GOT3 (cell line): ENCODE results near the gene METTL23.
"Not testable (repeated sequence)": the region's sequence is repeated elsewhere in the genome, so short reads cannot be mapped to it uniquely, and the experiment has no call there.

Experiments
- DNase-seq: peaks from one replicate; lab custom pipeline; 2025; ENCODE audit warnings: mixed read lengths; lab: John Stamatoyannopoulos, UW

The METTL23 gene

DNA sequence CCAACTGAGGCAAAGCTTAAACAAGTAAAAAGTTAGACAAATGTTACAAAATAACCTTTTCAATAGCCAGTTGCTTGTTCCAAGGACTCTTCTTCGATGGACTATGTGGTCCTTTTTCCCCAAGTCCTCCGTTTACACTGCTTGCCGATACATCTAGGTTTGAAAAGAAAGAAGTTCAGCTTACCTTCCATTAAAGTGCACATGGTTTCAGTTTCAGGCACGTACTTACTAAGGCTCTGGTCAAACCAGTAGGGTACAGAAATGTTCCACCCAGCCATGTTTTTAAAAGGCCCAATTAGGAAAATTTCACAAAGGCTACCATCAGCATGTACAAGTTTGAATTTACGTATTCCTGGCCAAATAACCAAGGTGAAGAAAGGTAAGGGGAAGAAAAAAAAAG is 8.4 kb downstream of the METTL23 start:
- no peak for DNase-seq

DNA sequence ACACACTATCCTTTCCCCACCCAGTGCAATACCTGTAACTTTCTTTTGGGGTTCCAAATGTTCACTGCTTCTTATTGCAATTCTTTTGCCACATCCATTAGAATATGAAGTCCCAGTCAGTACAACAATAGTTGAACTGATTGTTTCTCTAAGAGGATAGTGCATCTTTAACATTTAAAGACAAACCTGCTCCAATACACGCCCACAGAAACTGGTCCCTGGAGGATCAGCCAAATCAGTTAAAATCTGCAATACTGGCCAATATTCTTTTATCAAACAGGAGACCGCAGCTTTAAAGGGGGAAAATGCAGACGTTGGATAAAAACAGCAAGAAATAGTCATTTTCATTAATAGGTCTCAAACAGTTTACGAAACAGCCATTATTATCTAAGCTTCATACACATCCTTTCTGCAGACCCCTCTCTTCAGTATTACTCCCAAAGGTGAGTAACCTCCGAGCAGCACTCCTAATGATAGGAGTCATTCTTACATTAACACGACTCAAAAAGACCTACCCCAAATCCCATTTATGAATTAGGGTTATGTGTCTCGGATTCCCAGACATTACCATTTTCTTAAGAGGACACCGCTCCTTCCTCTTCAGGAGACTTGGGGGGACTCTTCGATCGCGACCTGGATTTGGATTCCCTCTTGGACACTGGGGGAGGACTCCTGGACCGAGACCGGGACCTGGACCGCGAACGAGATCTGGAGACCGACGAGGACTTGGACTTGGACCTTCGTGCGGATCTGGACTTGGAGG is 9.1 kb downstream of the METTL23 start:
- no peak for DNase-seq

DNA sequence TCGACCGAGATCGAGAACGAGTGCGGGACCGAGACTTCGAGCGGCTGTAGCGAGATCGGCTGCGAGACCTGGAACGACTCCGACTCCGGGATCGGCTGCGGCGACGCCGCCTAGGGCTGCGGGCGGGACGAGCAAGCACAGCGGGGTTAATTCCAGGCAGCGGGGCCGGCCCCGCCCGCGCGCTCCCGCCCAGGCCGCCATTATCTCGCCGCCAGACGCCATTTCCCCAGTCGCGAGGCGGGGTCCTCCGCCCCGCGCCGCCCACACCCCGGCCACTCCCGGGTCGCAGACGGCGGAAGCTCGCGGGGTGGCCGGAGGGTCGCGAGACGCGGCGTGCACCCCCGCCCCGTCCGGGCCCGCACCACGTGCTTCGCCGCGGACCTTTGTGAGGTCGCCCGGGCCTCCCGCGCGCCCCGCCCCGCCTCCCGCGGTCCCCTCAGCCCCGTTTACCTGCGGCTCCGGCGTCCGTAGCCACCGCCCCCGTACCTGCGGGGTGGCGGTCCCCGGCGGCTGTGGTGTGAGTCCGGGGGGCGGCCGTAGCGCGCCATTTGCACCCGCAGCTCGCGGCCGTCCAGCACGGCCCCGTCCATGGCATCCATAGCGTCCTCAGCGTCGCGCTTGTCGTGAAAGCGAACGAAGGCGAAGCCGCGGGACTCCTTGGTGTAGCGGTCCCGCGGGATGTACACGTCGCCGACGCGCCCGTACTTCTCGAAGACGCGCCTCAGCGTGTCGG is 9.9 kb downstream of the METTL23 start:
- DNase-seq, result peak; percentile 25

DNA sequence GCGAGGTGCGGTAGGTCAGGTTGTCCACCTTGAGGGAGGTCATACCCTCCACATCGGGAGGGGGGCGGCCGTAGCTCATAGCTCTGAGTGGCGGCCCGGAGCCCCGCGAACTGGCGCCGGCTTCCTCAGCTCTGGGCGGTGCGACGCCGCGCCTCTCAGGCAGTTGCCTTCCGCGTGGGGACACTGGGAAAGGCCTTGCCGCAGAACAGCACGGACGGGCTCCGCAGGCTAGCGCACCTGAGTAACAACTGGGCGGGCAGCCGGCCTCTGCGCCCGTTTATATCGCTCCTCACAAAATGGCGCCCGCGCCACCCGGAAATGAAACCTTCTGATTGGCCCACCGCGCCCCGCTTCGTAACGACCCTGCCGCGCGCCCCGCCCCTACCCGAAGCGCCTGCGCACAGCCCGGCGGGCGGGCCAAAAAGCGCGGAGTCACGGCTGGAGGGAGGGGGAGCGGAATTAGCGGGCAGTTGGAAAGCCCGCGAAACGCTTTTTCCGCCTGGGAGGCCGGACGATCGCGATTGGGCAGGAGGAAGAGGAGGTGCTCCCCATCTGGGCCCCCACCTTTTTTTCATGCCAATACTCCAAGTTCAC is 10.5 kb downstream of the METTL23 start, which contains the start of gene SRSF2:
TSS of gene SRSF2 (minus strand) at position 250 of the 594 bp plus-strand sequence. CDS start at position 79, 171 bp downstream.
- DNase-seq, result peak; percentile 99

DNA sequence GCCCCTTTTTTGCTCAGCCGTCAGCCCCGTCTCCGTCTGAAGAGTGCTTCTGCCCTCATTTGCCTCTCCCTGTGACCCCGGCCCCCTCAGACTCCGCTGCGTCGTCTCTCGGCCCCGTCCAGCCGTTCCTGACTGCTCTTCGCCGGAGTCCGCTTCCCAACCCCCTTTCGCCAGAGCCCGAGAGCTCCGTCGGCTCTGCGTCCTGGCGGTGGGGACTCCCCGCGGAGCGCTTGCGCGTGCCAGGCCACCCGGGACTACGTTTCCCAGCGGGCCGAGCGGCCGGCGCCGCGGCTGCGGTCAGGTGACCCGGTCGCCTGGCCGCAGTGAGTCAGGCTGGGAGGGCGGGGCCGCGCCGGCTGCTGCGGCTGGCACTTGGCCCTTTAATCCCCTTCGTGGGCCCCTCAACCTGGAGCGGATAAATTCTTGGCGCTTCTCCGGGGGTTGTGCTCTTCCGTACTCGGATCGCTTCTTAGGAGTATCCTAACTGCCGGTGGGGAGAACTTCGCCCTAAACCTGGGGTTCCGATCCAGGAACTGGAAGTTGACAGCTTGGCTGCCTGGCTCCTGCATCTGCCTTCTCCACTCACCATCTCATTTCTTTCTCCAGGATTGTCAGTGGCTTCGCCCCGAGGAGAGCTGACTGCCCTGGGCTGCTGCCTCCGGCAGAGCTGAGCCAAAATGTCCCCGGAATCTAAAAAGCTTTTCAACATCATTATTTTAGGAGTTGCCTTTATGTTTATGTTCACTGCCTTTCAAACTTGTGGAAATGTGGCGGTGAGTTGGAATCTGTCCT is 11.2 kb downstream of the METTL23 start, which contains the start of gene MFSD11:
TSS of gene MFSD11 (plus strand) at position 444 of the 792 bp plus-strand sequence. CDS start at position 678, 234 bp downstream.
- peak; percentile 94 for DNase-seq

DNA sequence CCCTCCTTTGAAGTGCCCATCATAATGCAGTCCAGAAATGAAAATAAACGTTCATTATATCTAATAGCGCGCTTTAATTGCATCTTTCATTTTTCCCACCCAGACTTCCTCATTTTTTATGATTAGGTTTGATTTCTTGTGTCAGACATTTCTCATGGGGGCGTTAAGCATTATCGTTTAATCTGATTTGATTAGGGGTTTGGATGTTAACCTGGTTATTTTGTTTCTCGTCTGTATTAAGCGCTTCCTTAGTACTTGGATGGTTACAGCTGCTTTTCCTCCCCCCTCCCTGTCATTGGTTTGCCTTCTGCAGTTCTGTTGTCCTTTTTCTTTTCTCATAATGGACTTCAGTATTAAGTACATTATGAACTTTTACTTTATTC is 11.8 kb downstream of the METTL23 start:
- no peak for DNase-seq

DNA sequence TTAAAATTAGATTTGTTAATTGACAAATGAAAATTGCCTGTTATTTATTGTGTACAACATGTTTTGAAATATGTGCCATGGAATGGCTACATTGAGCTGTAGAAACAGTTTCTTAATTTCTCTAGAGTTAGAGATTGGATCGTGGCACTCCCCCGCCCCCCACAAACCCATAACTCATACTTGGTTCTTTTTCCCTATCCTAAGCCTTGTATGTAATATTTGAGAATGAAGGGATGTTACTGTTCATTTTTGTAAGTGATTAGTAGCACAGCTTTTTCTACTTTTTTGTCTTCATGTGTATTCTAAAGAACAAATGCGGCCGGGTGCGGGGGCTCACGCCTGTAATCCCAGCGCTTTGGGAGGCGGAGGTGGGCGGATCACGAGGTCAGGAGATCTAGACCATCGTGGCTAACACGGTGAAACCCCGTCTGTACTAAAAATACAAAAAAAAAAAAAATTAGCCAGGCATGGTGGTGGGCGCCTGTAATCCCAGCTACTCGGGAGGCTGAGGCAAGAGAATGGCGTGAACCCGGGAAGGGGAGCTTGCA is 13.0 kb downstream of the METTL23 start:
- DNase-seq, result not testable (repeated sequence)

DNA sequence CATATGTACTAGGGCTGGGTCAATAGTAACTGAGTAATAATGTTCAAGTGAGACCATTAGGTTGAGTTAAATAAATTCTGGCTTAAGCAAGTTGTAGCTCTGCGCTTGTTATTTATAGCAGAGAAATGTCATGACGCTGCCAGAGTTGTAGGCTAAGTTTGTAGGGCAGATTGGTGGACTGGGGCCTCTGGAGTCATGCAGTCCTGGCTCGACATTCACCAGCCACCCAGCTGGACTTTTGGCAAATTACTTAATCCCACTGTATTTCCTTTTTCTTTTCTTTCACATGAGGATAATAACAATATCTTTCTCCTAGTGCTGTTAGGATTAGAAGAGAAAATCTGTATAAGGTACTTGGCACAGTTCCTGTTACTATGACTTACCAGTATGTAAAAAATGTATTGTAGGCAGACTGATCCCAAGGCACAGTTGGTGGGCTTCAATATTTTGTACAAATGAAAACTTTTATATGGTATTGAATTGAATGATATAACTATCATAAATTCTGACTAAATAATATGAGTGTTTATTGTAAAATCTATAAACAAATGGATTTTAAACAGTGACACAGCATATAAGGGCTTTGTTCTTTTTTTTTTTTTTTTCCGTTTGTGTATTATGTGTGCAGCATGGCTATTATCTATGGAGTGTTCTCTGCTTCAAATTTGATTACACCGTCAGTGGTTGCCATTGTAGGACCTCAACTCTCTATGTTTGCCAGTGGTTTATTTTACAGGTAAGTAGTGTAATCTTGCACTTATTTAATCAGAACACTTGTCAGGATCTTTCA is 13.9 kb downstream of the METTL23 start:
- no peak for DNase-seq

DNA sequence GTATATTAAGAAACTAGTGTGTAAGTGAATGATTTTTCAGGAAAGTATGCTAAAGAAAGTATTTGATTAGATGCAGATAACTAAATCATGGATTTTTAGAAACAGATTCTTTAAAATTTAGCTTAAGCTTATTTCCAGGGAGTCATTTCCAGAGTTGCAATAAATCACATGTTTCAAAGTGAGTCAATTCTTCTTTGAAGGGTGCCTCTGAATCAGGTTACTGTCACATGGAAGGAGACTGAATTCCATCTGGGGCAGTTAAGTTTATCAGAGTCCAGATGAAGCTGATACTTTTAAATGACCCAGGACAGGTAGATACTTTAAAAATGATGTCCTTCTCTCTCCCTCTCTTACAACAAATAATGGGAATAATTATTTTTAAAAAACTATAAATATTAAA is 16.3 kb downstream of the METTL23 start:
- no peak for DNase-seq

DNA sequence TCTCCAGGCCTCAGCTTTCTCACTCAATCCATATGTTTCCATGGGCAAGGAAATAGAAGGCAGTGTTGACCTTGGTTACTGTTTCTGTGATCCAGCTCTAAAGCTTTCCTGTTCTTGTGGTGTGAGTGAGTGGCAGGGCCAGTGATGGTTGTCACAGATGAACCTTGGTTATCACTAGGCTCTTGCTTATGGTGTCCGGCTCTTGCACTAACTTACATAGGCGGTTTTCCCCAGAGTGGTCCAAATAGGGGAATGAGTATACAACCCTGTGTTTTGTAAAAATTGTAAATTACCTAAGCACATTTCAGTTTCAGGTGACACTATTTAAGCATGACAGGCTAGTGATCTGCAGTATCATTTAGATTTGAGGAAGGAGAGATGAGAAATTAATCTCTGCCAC is 18.1 kb downstream of the METTL23 start:
- no peak for DNase-seq

DNA sequence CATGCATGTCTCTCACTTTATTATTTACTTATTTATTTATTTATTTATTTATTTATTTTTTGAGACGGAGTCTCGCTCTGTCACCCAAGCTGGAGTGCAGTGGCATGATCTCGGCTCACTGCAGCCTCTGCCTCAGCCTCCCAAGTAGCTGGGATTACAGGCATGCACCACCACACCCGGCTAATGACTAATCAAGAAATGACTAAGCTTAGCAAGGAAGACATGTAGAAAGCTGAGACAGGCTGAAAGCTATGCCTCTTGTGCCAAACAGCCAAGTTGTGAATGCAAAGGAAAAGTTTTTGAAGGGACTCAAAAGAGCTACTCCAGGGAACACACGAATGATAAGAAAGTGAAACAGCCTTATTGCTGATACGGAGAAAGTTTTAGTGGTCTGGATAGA is 19.1 kb downstream of the METTL23 start:
- not testable (repeated sequence) for DNase-seq

DNA sequence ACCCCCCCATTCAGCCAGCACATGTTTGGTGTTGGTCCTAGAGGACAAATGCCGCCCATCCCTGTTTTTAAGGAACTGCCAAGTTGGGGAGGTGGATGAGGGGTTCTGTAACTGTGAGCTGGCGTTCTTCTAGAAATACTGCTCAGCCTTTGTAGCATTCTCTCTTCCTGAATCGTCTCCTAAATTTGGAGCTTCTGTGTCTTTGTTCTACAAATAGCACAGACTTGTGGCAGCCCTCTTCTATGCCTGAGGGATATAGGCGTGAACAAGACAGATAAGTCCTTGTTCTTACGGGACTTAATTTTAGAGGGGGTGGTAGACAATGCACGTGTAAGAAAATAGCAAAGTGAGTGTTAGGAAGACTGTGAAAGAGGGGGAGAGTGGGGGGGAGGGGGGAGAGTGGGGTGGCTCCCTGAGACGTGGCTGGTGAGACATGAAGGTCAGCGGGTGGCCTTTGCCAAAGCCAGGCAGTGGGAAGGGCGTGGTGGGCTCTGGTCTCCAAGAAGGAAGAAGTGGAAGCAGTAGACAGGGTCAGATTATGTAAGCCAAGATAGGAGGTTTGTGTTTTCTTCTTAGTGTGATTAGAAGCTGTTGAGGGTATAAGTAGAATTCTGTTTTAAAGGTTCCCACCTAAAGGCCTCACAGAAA is 21.2 kb downstream of the METTL23 start:
- DNase-seq, result no peak

DNA sequence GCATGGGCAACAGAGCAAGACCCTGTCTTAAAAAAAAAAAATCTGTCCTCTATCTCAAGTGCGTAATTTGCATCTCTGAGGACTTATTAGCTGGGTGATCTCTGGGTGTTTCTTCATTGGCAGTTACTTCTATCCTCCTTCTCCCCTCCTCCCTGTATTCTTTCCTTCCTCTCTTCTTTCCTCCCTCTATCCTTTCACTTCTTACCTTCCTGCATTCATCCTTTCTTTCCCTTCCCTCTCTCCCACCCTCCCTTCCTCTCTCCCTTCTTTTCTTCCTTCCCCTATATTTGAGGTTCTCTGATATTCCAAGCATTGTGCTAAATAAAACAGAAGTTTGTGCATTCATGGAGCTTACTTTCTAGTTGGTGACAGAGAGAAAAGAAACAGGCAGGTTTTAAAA is 22.0 kb downstream of the METTL23 start:
- no peak for DNase-seq

DNA sequence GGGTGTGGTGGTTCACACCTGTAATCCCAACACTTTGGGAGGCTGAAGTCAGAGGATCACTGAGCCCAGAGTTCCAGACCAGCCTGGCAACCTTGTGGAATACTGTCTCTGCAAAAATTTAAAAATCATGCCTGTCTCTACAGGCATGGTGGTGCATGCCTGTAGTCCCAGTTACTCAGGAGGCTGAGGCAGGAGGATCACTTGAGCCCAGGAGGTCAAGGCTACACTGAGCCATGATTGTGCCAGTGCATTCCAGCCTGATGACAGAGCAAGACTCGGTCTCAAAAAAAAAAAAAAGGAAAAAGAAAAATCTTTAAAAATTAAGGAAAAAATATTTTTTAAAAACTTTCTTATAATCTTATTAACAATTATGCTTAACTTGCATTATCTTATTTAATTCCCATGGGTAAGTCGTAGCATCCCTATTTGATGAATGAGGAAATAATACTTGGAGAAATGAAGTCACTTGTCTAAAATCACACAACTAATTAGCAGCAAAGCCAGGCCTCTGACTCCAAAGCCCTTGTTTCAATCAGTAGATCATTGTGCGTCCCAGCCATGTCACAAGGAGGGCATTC is 24.9 kb downstream of the METTL23 start:
- no peak for DNase-seq

DNA sequence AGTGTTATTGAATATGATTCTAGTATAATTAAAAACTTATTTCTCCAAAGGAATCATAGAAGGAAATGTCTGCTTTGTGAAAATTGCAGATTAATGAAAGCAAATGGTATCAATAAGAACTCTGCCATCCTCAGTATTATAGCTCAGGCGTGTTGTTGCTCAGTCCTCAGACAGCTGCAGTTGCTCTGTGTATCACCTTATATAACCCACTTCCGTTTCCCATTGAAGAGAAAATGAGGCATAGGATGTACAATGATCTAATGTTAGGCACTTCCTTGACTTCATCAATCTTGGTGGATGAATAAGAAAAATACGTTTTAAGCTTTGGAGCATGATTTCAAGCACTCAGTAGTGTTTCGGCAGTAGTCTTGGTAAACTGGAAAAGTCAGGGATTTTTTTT is 25.4 kb downstream of the METTL23 start:
- DNase-seq, result no peak

DNA sequence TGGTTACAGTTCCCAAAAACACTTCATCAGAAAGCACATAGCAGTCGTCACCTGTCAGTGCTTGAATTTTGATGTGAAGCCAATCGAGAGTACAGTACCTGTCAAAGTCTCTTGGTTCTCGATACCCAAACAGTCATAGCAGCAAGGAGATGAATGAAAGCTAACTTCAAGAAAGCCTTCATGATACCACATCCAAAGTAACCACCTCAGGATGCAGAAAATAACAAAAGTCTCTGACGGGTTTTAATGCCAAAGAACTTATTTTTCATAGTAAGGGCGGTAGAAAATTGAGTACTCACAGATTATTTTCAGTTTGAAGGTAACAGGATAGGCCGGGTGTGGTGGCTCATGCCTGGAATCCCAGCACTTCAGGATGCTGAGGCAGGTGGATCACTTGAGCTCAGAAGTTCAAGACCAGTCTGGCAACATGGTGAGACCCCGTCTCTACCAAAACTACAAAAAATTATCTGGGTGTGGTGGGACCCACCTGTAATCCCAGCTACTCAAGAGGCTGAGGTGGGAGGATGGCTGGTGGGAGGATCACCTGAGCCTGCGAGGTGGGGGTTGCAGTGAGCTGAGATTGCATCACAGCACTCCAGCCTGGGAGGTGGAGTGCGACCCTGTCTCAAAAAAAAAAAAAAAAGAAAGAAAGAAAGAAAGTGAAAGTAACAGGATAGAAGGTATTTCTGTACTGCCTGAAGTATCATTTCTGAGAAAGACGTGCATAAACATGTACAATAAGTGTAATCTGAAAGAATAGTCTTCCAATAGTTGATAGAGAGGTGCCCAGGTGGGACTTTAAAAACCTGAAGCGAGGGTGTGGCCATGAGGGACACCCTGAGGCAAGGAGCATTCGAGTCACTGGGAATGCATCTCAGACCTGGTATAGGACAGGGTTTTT is 26.7 kb downstream of the METTL23 start:
- no peak for DNase-seq

DNA sequence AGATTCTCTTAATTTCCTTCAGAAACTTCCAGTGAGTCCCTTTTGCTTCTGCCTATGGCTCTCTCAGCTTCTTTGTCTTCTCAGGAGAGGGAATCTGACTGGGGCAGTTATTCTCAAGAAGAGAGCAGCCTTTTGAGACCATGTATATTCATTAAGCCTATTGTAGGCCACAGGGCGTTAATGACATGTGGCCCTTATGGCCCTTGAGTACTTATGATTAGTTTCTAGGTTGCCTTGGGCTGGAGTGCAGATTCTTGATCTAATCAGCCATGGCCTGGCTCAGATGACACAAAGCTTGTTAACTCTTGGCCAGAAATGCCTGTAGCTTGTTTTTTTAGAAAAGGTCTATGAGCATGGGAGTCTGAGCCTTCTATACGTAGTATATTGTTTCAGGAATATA is 28.6 kb downstream of the METTL23 start:
- no peak for DNase-seq

DNA sequence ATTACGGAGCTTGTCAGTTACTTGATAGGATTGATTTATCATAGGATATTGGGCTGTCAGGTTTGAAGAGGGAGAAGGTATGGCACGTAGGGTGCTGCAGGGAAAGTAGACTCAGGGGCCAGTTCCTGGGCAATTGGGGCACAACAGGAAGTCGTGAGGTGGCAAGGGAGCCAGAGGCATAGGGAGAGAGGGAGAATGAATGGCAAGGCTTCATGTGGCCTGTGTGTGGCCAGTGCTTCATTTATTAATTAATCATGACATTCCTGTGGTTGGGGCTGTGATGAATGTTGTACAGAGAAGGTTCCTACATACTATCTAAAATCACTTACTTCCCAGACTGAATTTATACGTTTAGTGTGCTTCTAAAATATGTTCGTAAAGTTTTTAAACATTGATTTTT is 30.6 kb downstream of the METTL23 start:
- DNase-seq, result no peak

DNA sequence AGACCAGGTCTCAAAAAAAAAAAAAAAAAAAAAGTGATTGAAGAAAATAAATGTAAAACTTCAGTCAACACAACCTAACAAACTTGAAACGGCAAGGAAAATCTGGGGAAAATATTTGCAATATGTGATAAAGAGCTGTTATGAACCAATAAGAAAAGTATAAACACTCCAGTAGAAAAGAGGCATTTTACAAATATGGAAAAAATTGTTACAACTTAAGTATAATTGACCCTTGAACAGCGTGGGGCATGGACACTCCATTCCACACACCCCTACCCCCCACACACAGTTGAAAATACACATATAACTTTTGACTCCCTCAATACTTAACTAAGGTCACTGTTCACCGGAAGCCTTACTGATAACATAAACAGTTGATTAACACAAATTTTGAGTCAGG is 31.9 kb downstream of the METTL23 start:
- DNase-seq, result no peak
